Stimulated activated naive B cell treated with anti-CD40 and anti-IgM and Interleukin-4, amounts not matched to agents 10 μg/mL and 1 μg/mL and 100 μg/mL, for 72 hours (primary cell): ENCODE results near the gene TPSG1.
"Not testable (repeated sequence)": the region's sequence is repeated elsewhere in the genome, so short reads cannot be mapped to it uniquely, and the experiment has no call there.

ENCODE experiments used
- ATAC-seq, 2 donors: fragments of 150-1000 bp; cut with Tn5 transposase; replicated peaks; 2 replicates each; pipeline ENCODE4 v1.10.0; 2021; ENCODE audit warnings: moderate library complexity in 1 of 2
- DNase-seq: peaks from one replicate; pipeline ENCODE4 v3.0.0; 2021
- H3K27ac Mint-ChIP-seq: one replicate; pipeline ENCODE4 v1.8.0; 2022; ENCODE audit warnings: mild to moderate bottlenecking, mixed read lengths
- H3K27me3 Mint-ChIP-seq, 2 donors: one replicate each; pipeline ENCODE4 v1.8.0; 2022; ENCODE audit warnings: mixed read lengths in 2 of 2
- H3K36me3 Mint-ChIP-seq, 2 donors: one replicate each; pipeline ENCODE4 v1.8.0; 2022; ENCODE audit warnings: mixed read lengths in 2 of 2, mild to moderate bottlenecking in 1 of 2
- H3K4me1 Mint-ChIP-seq, 2 donors: one replicate each; pipeline ENCODE4 v1.8.0; 2022; ENCODE audit warnings: mixed read lengths in 2 of 2, mild to moderate bottlenecking in 1 of 2
- H3K4me3 Mint-ChIP-seq, 2 donors: one replicate each; pipeline ENCODE4 v1.8.0; 2022; ENCODE audit warnings: mild to moderate bottlenecking in 2 of 2, mixed read lengths in 2 of 2, moderate library complexity in 1 of 2
- H3K9me3 Mint-ChIP-seq, 2 donors: one replicate each; pipeline ENCODE4 v1.8.0; 2022; ENCODE audit warnings: mixed read lengths in 2 of 2, mild to moderate bottlenecking in 1 of 2

The TPSG1 gene

DNA sequence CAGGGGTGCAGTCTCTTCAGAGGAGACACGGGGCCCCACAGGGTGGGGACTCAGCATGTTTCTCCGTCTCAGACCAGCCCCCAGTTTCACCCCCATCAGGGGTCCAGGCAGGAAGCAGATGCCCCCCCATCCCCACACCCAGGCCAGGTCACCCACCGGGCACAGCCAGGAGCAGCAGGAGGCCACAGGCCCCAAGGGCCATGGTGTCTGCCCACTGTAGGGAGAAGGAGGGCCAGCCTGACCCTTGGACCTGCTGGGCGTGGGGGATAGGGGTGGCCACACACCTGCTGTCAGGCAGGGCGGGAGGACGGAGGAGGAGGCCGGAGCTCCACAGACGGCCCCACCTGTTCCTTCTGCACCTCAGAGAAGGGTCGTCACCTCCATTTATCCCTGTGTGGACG, at the start of gene TPSG1:
Gene TPSG1 (minus strand): TSS at position 218 of the 401 bp plus-strand sequence. CDS start 16 bp downstream, at position 202.
- no peaks in the 10 kb centered on the region for H3K9me3 Mint-ChIP-seq
- DNase-seq (no peak), ATAC-seq (no peak)
- H3K4me1 Mint-ChIP-seq = no peaks in the 10 kb centered on the region
- H3K4me3 Mint-ChIP-seq = no peak within 1 kb of the TSS
- peaks cover 5 to 9% of the 10 kb centered on the region in 2 donors for H3K27me3 Mint-ChIP-seq
- no peak within 1 kb of the TSS for H3K27ac Mint-ChIP-seq
- H3K36me3 Mint-ChIP-seq = no peaks in the 10 kb centered on the region

DNA sequence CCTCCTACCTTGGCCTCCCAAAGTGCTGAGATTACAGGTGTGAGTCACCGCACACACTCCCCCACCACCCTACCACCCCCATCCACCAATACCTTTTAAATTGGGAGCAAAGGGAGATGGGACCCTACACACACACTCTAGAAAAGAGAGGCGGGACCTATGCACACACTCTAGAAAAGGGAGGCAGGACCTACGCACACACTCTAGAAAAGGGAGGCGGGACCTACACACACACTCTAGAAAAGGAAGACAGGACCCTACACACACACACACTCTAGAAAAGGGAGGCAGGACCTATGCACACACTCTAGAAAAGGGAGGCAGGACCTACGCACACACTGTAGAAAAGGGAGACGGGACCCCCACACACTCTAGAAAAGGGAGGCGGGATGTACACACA, 49.7 kb upstream of the TPSG1 start:
- DNase-seq (no peak), ATAC-seq (no peak)
- Mint-ChIP-seq H3K4me1 (peaks cover 3 to 4% of the 10 kb centered on the region in 2 donors), H3K9me3 (no peaks in the 10 kb centered on the region), H3K36me3 (no peaks in the 10 kb centered on the region), H3K27ac (no peak overlapping the region), H3K27me3 (peaks cover 57 to 86% of the 10 kb centered on the region in 2 donors), H3K4me3 (no peak overlapping the region)

DNA sequence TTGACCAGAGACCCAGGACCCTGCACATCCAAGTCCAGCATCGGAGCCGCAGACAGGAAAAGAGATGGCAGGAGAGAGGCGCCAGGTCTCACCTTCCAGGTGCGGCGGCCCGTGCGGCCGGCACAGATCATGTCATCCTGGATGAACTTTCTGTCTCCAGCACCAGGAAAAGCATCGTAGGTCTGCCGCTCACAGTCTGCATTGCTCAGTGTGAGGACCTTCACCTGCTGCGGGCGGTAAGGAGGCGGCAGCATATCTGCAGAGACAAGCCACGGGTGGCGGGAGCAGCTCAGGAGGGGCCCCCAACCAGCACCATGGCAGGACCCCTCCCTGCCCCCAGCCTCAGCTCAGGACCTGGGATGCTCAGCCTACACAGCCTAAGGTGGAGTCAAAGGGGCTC, 48.7 kb upstream of the TPSG1 start:
- H3K9me3 Mint-ChIP-seq = no peaks in the 10 kb centered on the region

DNA sequence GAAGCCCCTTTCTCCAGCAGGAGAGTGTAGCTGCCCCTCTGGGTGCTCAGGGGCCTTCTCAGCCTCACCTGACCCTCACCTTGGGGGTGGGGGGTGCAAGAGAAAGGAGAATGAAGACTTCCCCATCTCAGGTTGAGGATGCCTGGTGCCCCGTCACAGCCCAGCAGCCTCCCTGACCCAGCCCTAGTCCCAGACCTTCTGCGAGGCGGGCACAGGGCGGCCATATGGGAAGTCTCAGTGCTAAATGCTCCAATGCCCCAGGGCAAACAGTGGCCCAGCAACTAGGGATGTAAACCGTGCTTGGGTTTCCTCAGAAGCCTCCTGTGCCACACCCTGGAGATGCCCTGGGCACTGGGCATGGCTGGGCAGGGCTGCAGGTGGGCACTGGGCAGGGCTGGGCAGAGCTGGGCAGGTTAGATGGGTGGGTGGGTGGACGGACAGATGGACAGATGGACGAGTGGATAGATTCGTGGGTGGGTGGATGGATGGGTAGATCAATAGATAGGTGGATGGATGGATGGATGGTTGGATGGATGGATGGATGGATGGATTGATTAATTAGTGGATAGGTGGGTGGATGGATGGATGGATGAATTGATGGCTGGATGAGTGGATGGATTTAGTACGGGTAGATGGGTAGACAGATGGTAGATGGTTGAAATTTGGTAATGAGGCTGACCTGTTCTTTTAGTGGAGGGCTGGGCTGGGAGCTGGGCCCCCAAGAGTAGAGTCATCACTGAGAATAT, 47.6 kb upstream of the TPSG1 start:
- peaks cover 49 to 68% of the 10 kb centered on the region in 2 donors for H3K27me3 Mint-ChIP-seq
- DNase-seq (no peak), ATAC-seq (no peak)
- H3K4me3 Mint-ChIP-seq = no peak overlapping the region
- H3K9me3 Mint-ChIP-seq = no peaks in the 10 kb centered on the region
- no peak overlapping the region for H3K27ac Mint-ChIP-seq
- H3K4me1 Mint-ChIP-seq = peaks cover 0 to 2% of the 10 kb centered on the region in 2 donors
- H3K36me3 Mint-ChIP-seq = no peaks in the 10 kb centered on the region

More for the DNA sequence above, 48.7 kb upstream of the TPSG1 start:
- peaks cover 59 to 80% of the 10 kb centered on the region in 2 donors for H3K27me3 Mint-ChIP-seq
- H3K4me3 Mint-ChIP-seq = no peak overlapping the region
- no peaks in the 10 kb centered on the region for H3K36me3 Mint-ChIP-seq
- ATAC-seq (no peak), DNase-seq (no peak)
- peaks cover 3 to 4% of the 10 kb centered on the region in 2 donors for H3K4me1 Mint-ChIP-seq
- H3K27ac Mint-ChIP-seq = no peak overlapping the region

DNA sequence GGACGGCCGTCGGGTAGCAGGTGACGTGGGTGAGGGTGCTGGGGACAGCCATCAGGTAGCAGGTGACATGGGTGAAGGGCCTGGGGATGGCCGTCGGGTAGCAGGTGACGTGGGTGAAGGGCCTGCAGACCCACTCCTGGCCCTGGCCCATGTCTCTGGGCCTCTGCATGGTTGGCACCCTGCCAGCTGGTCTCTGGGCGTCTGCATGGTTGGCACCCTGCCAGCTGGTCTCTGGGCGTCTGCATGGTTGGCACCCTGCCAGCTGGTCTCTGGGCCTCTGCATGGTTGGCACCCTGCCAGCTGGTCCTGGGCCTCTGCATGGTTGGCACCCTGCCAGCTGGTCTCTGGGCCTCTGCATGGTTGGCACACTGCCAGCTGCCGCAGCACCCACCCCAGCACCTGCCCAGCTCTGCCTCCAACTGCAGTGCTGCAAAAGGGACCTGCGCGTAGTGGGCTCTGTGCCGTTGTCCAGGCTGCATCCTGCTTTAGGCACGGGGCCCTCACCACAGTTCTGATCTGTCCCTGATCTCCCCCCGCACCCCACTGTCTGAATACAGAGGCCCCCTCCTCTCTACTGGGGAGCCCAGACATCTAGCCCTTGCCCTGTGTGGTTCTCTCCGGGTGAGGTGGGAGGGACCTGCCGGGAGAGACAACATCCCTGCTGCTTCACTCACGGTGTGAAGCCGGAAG, 46.8 kb upstream of the TPSG1 start:
- H3K9me3 Mint-ChIP-seq, DNase-seq, H3K27ac Mint-ChIP-seq, H3K36me3 Mint-ChIP-seq, H3K4me1 Mint-ChIP-seq, H3K4me3 Mint-ChIP-seq, ATAC-seq: not testable (repeated sequence)
- peaks cover 46 to 60% of the 10 kb centered on the region in 2 donors for H3K27me3 Mint-ChIP-seq

DNA sequence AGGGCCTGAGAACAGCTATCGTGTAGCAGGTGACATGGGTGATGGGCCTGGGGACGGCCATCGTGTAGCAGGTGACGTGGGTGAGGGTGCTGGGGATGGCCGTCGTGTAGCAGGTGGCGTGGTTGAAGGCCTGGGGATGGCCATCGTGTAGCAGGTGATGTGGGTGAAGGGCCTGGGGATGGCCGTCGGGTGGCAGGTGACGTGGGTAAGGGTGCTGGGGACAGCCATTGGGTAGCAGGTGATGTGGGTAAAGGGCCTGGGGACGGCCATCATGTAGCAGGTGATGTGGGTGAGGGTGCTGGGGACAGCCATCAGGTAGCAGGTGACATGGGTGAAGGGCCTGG, 46.3 kb upstream of the TPSG1 start:
- Mint-ChIP-seq H3K27ac (no peak overlapping the region), H3K9me3 (no peaks in the 10 kb centered on the region), H3K27me3 (peaks cover 48 to 57% of the 10 kb centered on the region in 2 donors), H3K36me3 (no peaks in the 10 kb centered on the region), H3K4me3 (no peak overlapping the region), H3K4me1 (peaks cover 0 to 2% of the 10 kb centered on the region in 2 donors)
- no peak for ATAC-seq
- no peak for DNase-seq

DNA sequence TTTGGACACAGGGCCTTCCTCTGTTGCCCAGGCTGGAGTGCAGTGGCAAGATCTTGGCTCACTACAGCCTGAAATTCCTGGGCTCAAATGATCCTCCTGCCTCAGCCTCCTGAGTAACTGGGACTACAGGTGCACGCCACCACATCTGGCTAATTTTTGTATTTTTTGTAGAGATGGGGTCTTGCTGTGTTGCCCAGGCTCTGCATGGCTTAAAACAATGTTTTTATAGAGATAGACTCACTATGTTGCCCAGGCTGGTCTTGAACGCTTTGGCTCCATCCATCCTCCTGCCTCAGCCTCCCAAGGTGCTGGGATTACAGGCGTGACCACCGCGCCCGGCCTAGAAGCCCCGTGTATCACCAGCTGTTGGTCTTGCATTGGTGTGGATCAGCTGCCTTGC, 44.4 kb upstream of the TPSG1 start:
- H3K9me3 Mint-ChIP-seq, H3K36me3 Mint-ChIP-seq, H3K4me1 Mint-ChIP-seq, H3K4me3 Mint-ChIP-seq, DNase-seq, H3K27ac Mint-ChIP-seq, ATAC-seq: not testable (repeated sequence)
- peaks cover 32 to 39% of the 10 kb centered on the region in 2 donors for H3K27me3 Mint-ChIP-seq

DNA sequence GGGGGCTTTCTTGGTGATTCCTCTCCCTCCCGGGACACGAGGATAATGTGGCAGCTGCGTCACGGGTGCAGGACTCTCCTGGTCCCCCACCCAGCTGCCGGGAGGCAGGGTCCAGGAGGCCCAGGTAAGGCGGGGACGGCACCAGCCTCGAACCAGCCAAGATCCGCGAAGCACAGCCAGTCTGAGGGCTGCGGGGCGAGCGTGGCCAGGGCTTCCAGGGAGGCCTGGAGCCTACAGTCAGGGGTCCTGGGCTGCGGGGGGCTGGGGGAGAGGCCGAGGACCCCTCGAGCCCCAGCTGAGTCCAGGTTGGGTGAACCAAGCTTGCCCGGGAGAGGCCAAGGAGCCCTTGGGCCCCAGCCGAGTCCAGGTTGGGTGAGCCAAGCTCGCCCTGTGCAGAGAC, 40.8 kb upstream of the TPSG1 start:
- Mint-ChIP-seq H3K4me1 (peaks cover 0 to 7% of the 10 kb centered on the region in 2 donors), H3K9me3 (peaks cover 5 to 6% of the 10 kb centered on the region in 2 donors), H3K36me3 (no peaks in the 10 kb centered on the region), H3K27ac (no peak overlapping the region), H3K4me3 (no peak overlapping the region), H3K27me3 (peaks cover 28 to 34% of the 10 kb centered on the region in 2 donors)
- DNase-seq (no peak), ATAC-seq (no peak)

DNA sequence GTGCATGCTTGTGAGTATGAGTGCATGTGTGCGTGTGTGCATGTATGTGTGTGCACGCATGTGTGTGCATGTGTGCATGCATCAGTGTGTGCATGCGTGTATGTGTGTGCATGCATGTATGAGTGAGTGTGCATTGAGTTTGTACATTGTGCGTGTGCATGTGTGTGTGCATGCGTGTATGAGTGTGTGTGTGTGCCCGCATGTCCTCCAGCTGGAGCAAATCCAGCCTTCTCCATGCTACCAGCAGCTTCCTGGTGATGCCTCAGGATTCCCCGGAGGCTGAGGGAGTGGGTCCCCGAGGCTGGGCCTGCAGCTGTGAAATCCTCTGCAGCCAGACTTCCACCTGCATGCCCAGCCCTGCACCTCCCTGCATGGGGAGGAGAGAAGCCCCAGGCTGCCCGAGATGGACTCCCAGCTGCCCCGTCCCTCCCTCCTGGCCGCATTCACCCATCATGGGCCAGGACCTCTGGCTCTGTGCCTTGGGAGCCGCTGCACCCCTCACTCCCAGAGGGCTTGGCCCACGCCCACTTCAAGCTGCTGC, 40.1 kb upstream of the TPSG1 start:
- ATAC-seq (no peak), DNase-seq (no peak)
- H3K9me3 Mint-ChIP-seq = peaks cover 5 to 6% of the 10 kb centered on the region in 2 donors
- H3K27ac Mint-ChIP-seq = no peak overlapping the region
- H3K4me1 Mint-ChIP-seq = peaks cover 0 to 9% of the 10 kb centered on the region in 2 donors
- H3K27me3 Mint-ChIP-seq = peaks cover 30 to 34% of the 10 kb centered on the region in 2 donors
- no peaks in the 10 kb centered on the region for H3K36me3 Mint-ChIP-seq
- no peak overlapping the region for H3K4me3 Mint-ChIP-seq

DNA sequence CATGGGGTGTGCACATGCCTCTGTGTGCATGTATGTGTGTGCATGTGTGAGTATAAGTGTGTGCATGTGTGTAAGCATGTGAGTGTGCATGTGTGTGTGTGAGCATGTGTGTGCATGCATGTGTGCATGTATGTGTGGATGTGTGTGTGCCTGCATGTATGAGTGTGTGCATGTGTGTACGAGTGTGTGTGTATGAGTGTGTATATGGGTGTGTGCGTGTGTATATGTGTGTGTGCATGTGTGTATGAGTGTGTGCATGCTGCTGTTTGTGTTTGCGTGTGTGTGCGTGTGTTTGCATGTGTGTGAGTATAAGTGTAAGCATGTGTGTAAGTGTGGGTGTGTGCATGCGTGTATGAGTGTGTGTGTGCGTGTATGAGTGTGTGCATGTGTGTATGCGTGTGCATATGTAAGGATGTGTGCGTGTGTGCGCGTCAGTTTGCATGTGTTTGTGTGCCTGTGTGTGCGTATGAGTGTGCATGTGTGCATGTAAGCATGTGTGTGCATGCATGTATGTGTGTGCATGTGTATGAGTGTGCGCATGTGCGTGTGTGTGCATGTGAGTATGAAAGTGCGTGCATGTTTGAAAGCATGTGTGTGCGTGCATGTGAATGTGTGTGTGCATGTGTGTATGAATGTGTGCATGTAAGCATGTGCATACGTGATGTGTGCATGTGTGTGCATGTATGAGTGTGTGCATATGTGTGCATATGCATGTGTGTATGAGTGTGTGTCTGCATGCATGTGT, 39.4 kb upstream of the TPSG1 start:
- H3K9me3 Mint-ChIP-seq = peaks cover 5 to 6% of the 10 kb centered on the region in 2 donors
- no peak for DNase-seq
- peaks cover 32 to 35% of the 10 kb centered on the region in 2 donors for H3K27me3 Mint-ChIP-seq
- H3K4me3 Mint-ChIP-seq = no peak overlapping the region
- peaks cover 0 to 9% of the 10 kb centered on the region in 2 donors for H3K4me1 Mint-ChIP-seq
- no peak for ATAC-seq
- H3K36me3 Mint-ChIP-seq = no peaks in the 10 kb centered on the region
- H3K27ac Mint-ChIP-seq = no peak overlapping the region

DNA sequence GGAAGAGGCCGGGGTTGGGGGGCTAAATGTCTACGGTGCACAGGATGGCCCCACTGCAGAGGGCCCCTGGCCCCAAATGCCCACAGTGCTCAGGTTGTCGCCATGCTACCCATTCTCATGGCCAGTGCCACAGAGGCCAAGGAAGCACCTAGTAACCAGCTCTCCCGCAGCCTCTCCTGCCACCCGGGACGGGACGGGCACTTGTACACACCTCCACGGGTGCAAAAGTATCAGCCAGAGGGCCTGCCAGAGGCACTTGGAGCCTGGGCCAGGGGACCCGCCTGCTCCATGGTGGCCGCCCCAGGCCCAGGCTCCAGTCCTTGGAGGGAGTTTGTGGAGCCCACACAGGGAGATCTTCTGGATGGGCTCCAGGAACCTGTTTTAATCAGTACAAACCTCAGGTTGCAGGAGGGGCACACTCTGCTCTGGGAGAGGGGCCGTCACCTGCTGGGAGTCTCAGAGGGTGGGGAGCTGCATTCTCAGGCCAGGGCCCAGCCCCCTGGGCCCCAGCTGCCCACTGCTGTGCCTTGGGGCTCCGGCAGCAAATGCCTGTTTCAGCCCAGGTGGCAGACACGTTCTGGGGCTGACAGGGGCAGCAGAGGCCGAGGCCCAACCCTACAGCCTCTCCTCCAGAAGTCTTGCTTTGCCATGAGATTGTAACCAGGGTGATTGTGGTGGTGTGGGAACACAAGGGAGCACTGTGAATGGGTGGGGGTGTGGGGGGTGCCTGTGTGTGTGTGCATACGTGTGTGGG, 38.7 kb upstream of the TPSG1 start:
- DNase-seq = no peak
- no peak overlapping the region for H3K27ac Mint-ChIP-seq
- peaks cover 5 to 14% of the 10 kb centered on the region in 2 donors for H3K4me1 Mint-ChIP-seq
- H3K9me3 Mint-ChIP-seq = peaks cover 5 to 6% of the 10 kb centered on the region in 2 donors
- H3K36me3 Mint-ChIP-seq = no peaks in the 10 kb centered on the region
- H3K27me3 Mint-ChIP-seq = peaks cover 37 to 41% of the 10 kb centered on the region in 2 donors
- ATAC-seq = no peak
- H3K4me3 Mint-ChIP-seq = no peak overlapping the region

DNA sequence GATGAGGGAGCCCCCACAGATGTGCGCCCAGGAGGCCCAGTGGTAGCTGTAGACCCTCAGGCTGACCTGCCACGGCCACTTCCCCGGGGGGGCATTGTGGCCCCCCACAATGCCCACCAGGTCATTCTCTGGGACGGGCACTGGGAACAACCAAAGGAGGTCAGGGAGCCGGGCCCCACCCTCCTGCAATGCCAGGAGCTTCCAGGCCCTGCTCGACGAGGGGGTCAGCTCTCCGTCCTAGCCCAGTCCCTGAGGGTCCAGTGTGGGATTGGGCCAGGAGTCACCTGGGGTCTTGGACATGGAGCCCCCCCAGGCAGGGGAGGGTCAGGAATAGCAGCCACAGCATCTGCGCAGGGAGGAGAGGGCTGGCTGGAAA, 37.8 kb upstream of the TPSG1 start:
- Mint-ChIP-seq H3K4me3 (no peak overlapping the region), H3K27ac (no peak overlapping the region), H3K27me3 (peaks cover 46 to 49% of the 10 kb centered on the region in 2 donors), H3K9me3 (peaks cover 5 to 6% of the 10 kb centered on the region in 2 donors), H3K4me1 (peaks cover 6 to 14% of the 10 kb centered on the region in 2 donors), H3K36me3 (no peaks in the 10 kb centered on the region)
- no peak for DNase-seq
- ATAC-seq = no peak

DNA sequence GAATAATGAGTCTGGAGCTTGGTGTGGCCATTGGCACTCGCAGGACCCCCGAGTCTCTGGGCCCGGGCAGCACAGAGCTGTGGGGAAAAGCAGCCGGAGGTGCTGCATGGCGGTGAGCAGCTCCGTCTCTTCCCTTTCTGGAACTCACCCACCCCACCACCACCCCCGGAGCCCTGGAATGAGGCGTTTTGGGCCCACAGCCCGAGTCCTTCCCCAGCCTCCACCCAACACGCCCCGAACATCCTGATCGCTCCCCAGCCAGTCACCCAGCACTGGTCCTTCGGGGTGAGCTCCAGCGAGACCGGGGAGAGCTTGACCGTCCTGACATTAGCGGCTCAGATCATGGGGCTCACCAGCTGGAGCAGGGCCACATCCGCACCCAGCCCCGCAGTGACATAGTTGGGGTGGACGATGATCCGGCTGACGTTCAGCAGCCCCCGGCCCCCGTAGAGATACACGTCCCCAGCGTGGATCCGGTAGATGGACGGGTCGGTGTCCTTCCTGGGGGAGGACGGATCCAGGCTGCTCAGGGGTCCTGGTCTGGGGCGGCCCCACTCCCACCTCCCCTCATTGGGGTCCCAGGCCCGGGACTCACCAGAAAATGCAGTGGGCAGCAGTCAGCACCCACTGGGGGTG, 37.3 kb upstream of the TPSG1 start:
- H3K4me1 Mint-ChIP-seq = peaks cover 6 to 14% of the 10 kb centered on the region in 2 donors
- ATAC-seq (no peak), DNase-seq (no peak)
- peaks cover 5 to 6% of the 10 kb centered on the region in 2 donors for H3K9me3 Mint-ChIP-seq
- no peaks in the 10 kb centered on the region for H3K36me3 Mint-ChIP-seq
- peaks cover 47 to 51% of the 10 kb centered on the region in 2 donors for H3K27me3 Mint-ChIP-seq
- H3K4me3 Mint-ChIP-seq = no peak overlapping the region
- no peak overlapping the region for H3K27ac Mint-ChIP-seq
